IPS-20b (cell line): ENCODE data around the gene ZNF786.

Source experiments
- H3K27ac ChIP-seq: one replicate; pipeline ENCODE4 v1.5.1; 2013; ENCODE audit warnings: low read length
- H3K27me3 ChIP-seq: 2 replicates; pipeline ENCODE4 v1.6.1; 2013; ENCODE audit warnings: mild to moderate bottlenecking, low read length, inconsistent platforms; ENCODE audit not compliant: insufficient read depth
- H3K36me3 ChIP-seq: 2 replicates; pipeline ENCODE4 v1.6.1; 2013; ENCODE audit warnings: low read depth, mild to moderate bottlenecking, inconsistent platforms, low read length, moderate library complexity; ENCODE audit not compliant: insufficient read depth
- H3K4me1 ChIP-seq: 2 replicates; pipeline ENCODE4 v1.6.1; 2013; ENCODE audit warnings: mild to moderate bottlenecking, control low read depth, inconsistent platforms, low read length, moderate library complexity; ENCODE audit not compliant: insufficient read depth
- H3K4me3 ChIP-seq: 2 replicates; pipeline ENCODE4 v1.5.1; 2013; ENCODE audit warnings: mild to moderate bottlenecking, low read length, inconsistent platforms
- H3K9ac ChIP-seq: 2 replicates; pipeline ENCODE4 v1.6.1; 2013; ENCODE audit warnings: low read depth, mild to moderate bottlenecking, inconsistent platforms, low read length, moderate library complexity
- H3K9me3 ChIP-seq: 2 replicates; pipeline ENCODE4 v1.6.1; 2013; ENCODE audit warnings: mild to moderate bottlenecking, low read depth, low read length, inconsistent platforms; ENCODE audit not compliant: insufficient read depth

The ZNF786 gene

GRCh38 chr7:149027611-149028345, 62.7 kb downstream of the ZNF786 start:
- H3K4me3 ChIP-seq = peak overlapping the region; percentile 76
- peaks cover 16% of the 10 kb centered on the region for H3K4me1 ChIP-seq
- H3K27me3 ChIP-seq = no peaks in the 10 kb centered on the region
- peak overlapping the region; percentile 80 for H3K9ac ChIP-seq
- no peak overlapping the region for H3K27ac ChIP-seq
- peaks cover 16% of the 10 kb centered on the region; the same call in 1 of the 2 replicates for H3K36me3 ChIP-seq
- no peaks in the 10 kb centered on the region for H3K9me3 ChIP-seq

GRCh38 chr7:149027055-149027454, 63.5 kb downstream of the ZNF786 start:
- Histone ChIP-seq H3K27ac (no peak overlapping the region), H3K4me1 (peaks cover 16% of the 10 kb centered on the region), H3K4me3 (peak overlapping the region; percentile 76)

GRCh38 chr7:149023662-149024061, 66.9 kb downstream of the ZNF786 start:
- Histone ChIP-seq H3K27ac (no peak overlapping the region), H3K4me1 (peaks cover 13% of the 10 kb centered on the region), H3K36me3 (peaks cover 46% of the 10 kb centered on the region)

More at GRCh38 chr7:149027055-149027454, 63.5 kb downstream of the ZNF786 start:
- H3K27me3 ChIP-seq = no peaks in the 10 kb centered on the region
- no peaks in the 10 kb centered on the region for H3K9me3 ChIP-seq
- peaks cover 22% of the 10 kb centered on the region; the same call in 1 of the 2 replicates for H3K36me3 ChIP-seq
- H3K9ac ChIP-seq = peak overlapping the region; percentile 80; the same call in 1 of the 2 replicates

GRCh38 chr7:149022756-149023360, 67.7 kb downstream of the ZNF786 start:
- peaks cover 13% of the 10 kb centered on the region for H3K4me1 ChIP-seq
- peaks cover 53% of the 10 kb centered on the region for H3K36me3 ChIP-seq

More at GRCh38 chr7:149023662-149024061, 66.9 kb downstream of the ZNF786 start:
- H3K9ac ChIP-seq = peak overlapping the region; percentile 55; the same call in 1 of the 2 replicates
- no peak overlapping the region for H3K4me3 ChIP-seq
- no peaks in the 10 kb centered on the region for H3K9me3 ChIP-seq
- no peaks in the 10 kb centered on the region for H3K27me3 ChIP-seq

GRCh38 chr7:149021725-149022062, 68.8 kb downstream of the ZNF786 start:
- H3K9ac ChIP-seq = no peak overlapping the region
- no peak overlapping the region for H3K4me3 ChIP-seq
- H3K4me1 ChIP-seq = peaks cover 13% of the 10 kb centered on the region
- no peak overlapping the region for H3K27ac ChIP-seq
- H3K36me3 ChIP-seq = peaks cover 60% of the 10 kb centered on the region
- H3K27me3 ChIP-seq = no peaks in the 10 kb centered on the region
- no peaks in the 10 kb centered on the region for H3K9me3 ChIP-seq

More at GRCh38 chr7:149022756-149023360, 67.7 kb downstream of the ZNF786 start:
- no peaks in the 10 kb centered on the region for H3K9me3 ChIP-seq
- H3K27me3 ChIP-seq = no peaks in the 10 kb centered on the region
- H3K4me3 ChIP-seq = no peak overlapping the region
- no peak overlapping the region for H3K27ac ChIP-seq
- H3K9ac ChIP-seq = peak overlapping the region; percentile 55; the same call in 1 of the 2 replicates

- no peaks in the 10 kb centered on the region for H3K9me3 ChIP-seq
- H3K4me1 ChIP-seq = peaks cover 13% of the 10 kb centered on the region
- no peak overlapping the region for H3K27ac ChIP-seq
- no peak overlapping the region for H3K9ac ChIP-seq
- no peak overlapping the region for H3K4me3 ChIP-seq
- no peaks in the 10 kb centered on the region for H3K27me3 ChIP-seq
- H3K36me3 ChIP-seq = peaks cover 68% of the 10 kb centered on the region
Observed at GRCh38 chr7:149020483-149020882, 70.0 kb downstream of the ZNF786 start.
